SH-SY5Y (cell line): Measurements from ENCODE around the gene PSME3IP1.

Experiments
- GATA2 ChIP-seq: IDR thresholded peaks from 2 replicates; pipeline ENCODE4 v1.6.1; 2011; ENCODE audit warnings: mild to moderate bottlenecking, low read depth, low read length
- GATA3 ChIP-seq: IDR thresholded peaks from 2 replicates; pipeline ENCODE4 v1.6.1; 2011; ENCODE audit warnings: low read depth, mild to moderate bottlenecking, low read length, moderate library complexity

DNA sequence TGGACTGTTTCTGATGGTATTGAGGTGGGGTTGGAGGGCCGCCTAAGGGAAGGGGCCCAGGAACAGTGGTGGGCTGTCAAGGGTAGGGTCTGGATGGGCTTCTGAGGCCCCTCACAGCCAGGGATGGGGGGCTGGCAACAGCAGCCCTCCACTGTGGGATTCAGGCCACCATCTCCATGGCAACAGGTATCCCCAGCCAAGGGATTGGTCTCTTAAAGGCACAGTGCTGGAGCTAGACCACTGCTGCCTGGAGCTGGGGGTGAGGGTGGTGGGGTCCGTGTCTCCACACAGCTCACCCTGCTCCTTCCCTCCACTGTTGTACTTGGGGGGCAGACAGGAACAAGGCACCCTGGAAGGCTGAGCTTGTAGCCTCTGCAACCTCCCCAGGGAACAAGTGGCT is 41.8 kb downstream of the PSME3IP1 start:
- TF ChIP-seq GATA3 (no peak), GATA2 (no peak)
